ENCODE results near the gene HTR1E.
"Not testable (repeated sequence)": the region's sequence is repeated elsewhere in the genome, so short reads cannot be mapped to it uniquely, and the experiment has no call there.

The HTR1E gene

GRCh38 chr6:86937219-86938079 lies at the start of gene HTR1E:
Gene HTR1E, plus strand, starts transcription at chr6:86937528. Its CDS starts 77,807 bp downstream, at chr6:87015335.
- no peak for DNase-seq

- no peak for DNase-seq
These were observed 49.0 kb upstream of the HTR1E start for GRCh38 chr6:86888301-86888700.

DNA sequence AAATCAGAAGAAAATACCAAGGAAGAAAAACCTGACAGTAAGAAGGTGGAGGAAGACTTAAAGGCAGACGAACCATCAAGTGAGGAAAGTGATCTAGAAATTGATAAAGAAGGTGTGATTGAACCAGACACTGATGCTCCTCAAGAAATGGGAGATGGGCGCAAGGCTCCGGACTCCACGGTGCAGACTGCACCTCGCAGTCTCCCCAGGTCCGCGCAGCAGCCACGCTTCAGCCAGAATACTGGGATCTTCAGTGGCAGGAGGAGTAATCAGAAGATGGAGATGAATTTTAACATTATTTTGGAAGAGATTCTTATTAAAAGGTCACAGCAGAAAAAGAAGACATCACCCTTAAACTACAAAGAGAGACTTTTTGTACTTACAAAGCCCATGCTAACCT lies 40.1 kb upstream of the HTR1E start:
- DNase-seq: not testable (repeated sequence)

GRCh38 chr6:86913795-86914194 lies 23.5 kb upstream of the HTR1E start:
- DNase-seq: no peak

DNA sequence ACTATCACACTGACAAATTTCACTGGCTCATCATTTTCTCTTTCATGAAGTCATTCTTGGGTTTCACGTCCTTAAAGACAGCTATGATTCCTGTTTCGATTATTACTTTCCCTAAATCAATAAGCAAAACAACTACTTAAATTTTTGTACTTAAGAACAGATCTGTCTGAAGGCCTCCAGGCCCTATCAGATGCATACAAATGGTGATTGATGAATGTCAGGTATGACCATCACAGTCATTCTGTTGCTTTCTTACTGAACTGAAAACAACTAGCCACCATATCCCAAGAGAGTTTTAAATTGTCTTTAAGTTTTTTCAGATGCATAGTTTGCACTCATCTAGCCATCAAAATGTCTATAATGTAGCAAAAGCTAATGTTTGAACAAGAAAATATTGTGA lies 20.9 kb upstream of the HTR1E start:
- DNase-seq: no peak

DNA sequence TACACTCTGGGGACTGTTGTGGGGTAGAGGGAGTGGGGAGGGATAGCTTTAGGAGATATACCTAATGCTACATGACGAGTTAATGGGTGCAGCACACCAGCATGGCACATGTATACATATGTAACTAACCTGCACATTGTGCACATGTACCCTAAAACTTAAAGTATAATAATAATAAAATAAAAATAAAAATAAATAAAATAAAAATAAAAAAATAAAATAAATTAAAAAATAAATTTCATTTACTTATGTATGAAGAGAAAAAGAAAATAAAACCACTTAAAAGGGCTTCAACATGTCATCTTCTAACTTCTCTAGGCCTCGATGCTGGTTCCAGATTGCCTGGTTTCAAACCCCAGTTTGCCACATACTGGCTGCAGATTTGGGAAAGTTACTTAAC lies 10.2 kb upstream of the HTR1E start:
- DNase-seq: not testable (repeated sequence)

DNA sequence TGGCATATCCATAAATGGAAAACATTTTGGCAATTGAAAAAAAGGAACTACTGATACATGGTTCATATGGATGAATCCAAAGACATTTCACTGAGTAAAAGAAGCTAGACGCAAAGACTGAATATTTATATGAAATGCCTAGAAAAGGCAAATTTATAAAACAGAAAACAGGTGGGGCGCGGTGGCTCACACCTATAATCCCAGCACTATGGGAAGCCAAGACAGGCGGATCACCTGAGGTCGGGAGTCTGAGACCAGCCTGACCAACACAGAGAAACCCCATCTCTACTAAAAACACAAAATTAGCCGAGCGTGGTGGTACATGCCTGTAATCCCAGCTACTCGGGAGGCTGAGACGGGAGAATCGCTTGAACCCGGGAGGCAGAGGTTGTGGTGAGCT lies 9.5 kb upstream of the HTR1E start:
- DNase-seq: not testable (repeated sequence)

DNA sequence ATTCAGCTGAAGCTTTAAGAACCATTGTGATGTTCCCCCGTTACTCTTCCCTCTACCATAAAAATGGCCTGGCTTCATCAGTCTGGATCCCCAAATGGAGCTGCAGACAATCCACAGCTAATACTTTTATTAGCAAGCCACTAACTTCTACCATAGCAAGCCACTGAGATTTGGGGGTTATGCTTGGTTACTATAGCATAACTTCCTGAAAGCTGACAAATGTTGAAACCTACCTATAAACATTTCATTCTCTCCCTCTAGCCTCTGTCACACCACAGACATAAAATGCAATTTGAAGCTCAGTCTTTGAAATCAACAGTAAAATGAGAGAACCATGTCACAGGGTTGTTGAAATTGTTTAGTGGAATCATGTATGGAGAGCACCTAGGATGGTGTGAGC lies 3.0 kb upstream of the HTR1E start:
- no peak for DNase-seq

DNA sequence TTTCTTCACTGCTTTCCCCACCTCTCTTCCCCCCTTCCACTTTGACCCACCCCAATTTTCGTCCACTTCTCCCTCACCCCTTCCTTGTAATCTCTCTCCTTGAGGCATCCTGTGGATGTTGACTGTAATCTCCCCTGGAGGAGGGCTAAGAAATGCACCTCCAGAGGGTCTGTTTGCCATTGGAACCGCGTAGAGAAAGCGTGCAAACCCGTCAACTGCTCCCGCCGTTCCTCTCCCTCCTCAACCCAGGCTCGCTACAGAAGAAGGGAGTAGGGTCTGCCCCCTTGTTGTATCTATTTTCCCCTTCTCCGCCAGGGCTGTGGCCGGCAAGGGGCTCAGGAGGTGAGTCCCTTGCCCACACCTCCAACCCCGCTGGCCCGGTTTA lies 502 bp upstream of the HTR1E start:
- no peak for DNase-seq

DNA sequence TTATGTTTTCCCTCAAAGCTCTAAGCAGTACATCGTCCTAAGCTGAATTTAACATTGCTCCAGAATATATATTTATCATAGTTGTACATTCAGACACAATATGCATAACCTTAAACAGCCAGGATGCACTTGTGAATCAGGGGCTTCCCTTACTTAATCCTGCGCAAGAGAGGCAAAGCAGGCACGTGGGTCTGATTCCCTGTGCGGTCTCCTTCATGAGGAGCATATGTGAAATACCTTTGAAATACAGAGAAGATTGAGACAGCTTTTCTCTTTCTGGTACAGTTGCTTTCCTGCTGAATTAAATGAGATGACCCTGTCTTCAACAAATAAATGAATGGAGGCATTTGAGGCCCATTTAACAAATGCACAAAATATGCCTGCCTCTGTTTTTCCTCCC lies 1.5 kb downstream of the HTR1E start:
- DNase-seq: no peak

- DNase-seq: no peak
These were observed 4.1 kb downstream of the HTR1E start for GRCh38 chr6:86941461-86941860.

DNA sequence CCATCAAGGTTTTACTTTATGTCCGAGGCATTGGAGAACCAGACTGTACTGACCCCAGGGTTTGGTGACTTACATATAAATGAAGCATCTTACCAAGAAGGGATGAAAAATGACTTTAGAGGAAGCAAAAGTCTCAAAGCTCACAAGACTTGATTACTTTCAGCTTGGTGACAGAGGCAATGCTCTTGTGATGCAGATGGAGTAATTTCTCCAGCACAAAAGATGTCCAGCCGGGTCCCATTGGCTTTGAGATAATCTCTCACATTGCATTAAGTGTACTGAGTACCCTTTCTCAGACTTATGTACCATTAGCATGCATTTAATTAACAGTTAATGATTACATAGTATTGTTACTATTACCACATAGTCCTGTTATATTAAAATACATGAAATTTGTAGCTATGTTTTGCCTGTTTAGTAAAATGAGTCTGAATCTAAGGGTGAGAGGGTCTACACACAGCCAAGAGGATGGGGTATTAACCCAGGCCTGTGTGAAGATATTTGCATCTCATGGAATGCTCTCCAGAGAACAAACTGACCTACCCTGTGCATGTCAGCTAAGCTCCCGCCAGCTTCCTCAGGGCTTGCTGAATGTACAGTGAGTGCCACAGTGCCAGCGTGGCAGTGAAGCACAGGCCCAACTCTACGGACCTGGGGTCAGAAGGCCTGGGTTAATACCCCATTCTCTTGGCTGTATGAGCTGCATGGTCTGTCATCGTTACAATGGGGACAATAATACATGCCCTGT lies 5.6 kb downstream of the HTR1E start:
- no peak for DNase-seq

DNA sequence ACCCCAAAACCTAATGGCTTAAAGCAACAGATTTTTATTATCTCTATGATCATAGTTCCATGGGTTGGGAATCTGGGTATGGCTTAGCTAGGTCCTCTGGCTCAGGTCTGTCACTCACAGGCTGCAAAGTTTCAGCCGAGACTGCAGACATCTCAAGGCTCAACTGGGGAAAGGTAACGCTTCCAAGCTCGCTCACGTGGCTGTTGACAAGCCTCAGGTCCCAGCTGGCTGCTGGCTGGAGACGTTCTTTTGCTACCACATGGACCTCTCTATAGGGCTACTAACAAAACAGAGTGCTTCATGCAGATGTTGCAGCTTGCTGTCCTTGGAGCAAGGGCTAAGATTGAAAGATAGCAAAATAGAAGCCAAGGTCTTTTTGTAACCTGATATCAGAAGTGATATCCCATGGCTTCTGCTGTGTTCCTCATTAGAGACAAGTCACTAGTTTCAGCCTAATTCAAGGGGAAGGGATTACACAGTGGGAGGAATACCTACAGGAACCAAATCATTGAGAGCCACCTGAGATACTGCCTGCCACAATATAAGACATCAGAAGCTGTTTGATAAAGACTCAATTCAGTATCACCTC lies 6.6 kb downstream of the HTR1E start:
- DNase-seq: no peak

- no peak for DNase-seq
These were observed 12.4 kb downstream of the HTR1E start for GRCh38 chr6:86949771-86950170.

GRCh38 chr6:86952991-86953390 lies 15.7 kb downstream of the HTR1E start:
- no peak for DNase-seq

DNA sequence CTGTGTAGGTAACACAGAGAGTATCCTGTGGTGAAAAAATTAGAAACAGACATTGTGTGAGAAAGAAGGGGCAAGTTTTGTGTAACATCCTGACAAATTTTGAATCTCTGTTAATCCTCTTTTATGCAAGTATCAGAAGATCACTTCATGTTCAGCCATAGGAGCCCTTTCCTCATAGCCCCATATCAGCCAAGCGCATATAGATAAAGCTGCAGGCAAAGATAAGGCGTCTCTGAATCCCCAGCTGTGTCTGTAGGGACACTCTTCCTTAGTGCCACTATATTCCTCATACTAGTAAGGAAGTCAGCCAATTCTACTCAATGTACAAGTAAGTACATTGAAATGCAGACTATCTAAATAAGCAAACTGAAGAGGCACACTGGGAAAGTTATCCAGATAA lies 22.3 kb downstream of the HTR1E start:
- DNase-seq: no peak

- DNase-seq: no peak
These were observed 24.3 kb downstream of the HTR1E start for GRCh38 chr6:86961455-86962200.

DNA sequence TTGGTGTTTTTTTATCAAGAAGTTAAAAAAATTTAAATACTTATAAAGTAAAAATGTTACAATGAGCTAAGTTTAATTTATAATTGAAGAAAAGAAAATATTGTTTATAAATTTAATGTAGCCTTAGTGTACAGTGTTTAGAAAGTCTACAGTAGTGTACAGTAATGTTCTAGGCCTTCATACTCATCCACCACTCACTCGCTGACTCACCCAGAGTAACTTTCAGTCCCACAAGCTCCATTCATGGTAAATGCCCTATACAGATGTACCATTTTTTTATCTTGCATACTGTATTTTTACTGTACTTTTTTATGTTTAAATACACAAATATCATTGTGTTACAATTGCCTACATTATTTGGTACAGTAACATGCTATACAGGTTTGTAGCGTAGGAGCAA lies 26.0 kb downstream of the HTR1E start:
- no peak for DNase-seq

- DNase-seq: no peak
These were observed 26.8 kb downstream of the HTR1E start for GRCh38 chr6:86964029-86964579.

GRCh38 chr6:86966271-86966670 lies 28.9 kb downstream of the HTR1E start:
- no peak for DNase-seq

DNA sequence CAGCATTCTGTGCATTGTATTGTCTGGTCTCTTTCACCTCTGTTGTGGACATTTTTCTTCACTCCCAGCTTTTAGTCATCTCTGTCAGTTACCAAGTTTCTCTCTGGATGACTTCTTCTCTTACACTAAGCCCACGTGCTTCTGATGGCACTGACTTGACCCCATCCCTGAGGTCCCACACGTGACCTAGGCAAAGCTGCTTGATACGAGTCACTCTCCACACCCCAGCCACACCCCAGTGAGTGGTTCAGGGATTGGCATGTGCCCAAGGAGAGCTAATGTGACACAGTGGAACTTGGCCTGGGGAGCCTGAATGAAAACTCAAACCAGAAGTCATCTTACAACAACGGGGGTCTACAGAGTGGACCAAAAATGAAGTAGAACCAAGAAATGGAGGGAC lies 32.2 kb downstream of the HTR1E start:
- DNase-seq: no peak

DNA sequence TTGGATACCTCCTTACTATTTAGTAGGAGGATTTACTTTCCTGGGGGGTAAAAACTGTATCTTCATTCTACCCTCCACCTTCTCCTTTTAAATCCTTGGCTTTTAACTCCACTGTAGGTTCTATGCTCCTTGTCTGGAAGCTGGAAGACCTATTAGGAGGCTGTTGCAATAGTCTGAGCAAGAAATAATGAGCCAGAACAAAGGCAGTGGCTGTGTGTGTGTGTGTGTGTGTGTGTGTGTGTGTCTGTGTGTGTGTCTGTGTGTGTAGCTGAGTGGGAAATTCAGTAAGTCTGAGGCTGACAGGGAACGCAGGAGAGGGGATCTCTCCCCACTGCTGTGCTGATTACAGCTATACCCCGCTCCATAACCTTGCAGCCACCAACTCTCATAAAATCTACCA lies 35.8 kb downstream of the HTR1E start:
- DNase-seq: no peak

GRCh38 chr6:86978251-86978650 lies 40.9 kb downstream of the HTR1E start:
- no peak for DNase-seq
